Mucosa of rectum (tissue), 2 donors: ENCODE data around the gene ADAMTS17.

ENCODE experiments used
- H3K27ac ChIP-seq, 2 donors: one replicate each; pipeline ENCODE4 v1.7.0; 2013; ENCODE audit warnings: inconsistent platforms in 2 of 2, low read depth in 2 of 2, low read length in 2 of 2
- H3K27me3 ChIP-seq, 2 donors: one replicate each; pipeline ENCODE4 v1.7.0; 2013; ENCODE audit warnings: low read length in 2 of 2; ENCODE audit not compliant: control insufficient read depth in 2 of 2, insufficient read depth in 2 of 2
- H3K36me3 ChIP-seq, 2 donors: one replicate each; pipeline ENCODE4 v1.7.0; 2013; ENCODE audit warnings: low read length in 2 of 2; ENCODE audit not compliant: control insufficient read depth in 2 of 2, insufficient read depth in 2 of 2
- H3K4me1 ChIP-seq, 2 donors: one replicate each; pipeline ENCODE4 v1.7.0; 2013; ENCODE audit warnings: low read length in 2 of 2, mild to moderate bottlenecking in 1 of 2; ENCODE audit not compliant: control insufficient read depth in 2 of 2, insufficient read depth in 2 of 2
- H3K4me3 ChIP-seq, 2 donors: one replicate each; pipeline ENCODE4 v1.7.0; 2013; ENCODE audit warnings: low read length in 2 of 2
- H3K9ac ChIP-seq, 2 donors: one replicate each; pipeline ENCODE4 v1.7.0; 2013; ENCODE audit warnings: low read length in 2 of 2, low read depth in 1 of 2, mild to moderate bottlenecking in 1 of 2
- H3K9me3 ChIP-seq, 2 donors: one replicate each; pipeline ENCODE4 v1.7.0; 2013; ENCODE audit warnings: low read length in 2 of 2; ENCODE audit not compliant: control insufficient read depth in 2 of 2
- donor health status: healthy.
- donor health status: Normal muscosa, but diverticular disease.

The ADAMTS17 gene

DNA sequence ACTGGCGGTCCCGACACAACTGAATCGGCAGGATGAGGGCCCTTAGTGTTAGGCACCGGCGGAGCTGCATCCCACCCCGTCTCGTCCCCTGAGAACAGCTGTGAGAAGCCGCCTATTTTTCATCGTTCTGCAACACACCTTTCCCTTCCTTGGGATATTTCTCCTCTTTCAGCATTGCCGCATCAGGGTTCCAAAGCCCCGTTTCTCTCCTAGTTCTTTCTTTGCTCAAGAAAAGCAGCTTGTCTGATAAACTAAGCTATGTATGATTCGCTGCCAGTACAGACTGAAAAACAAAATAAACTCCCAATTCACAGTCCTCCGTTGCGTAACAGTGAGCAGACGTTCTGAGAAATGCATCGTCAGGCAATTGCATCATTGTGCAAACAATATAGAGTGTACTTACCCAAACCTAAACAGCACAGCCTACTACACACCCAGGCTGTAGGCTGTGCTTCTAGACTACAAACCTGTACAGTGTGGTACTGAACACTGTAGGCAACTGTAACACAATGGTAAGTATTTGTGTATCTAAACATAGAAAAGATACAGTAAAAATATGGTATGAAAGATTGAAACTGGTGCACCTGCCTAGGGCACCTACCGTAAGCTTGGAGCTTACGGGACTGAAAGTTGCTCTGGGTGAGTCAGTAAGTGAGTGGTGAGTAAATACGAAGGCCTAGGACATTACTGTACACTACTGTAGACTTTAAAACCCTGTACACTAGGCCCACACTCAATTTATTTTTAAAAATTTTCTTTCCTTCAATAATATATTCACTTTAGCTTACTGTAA, 8.9 kb upstream of the ADAMTS17 start:
- Histone ChIP-seq H3K36me3 (no peaks in the 10 kb centered on the region), H3K27ac (peak overlapping the region; percentile 73 to 89), H3K4me1 (peaks cover 2 to 5% of the 10 kb centered on the region in 2 donors)

DNA sequence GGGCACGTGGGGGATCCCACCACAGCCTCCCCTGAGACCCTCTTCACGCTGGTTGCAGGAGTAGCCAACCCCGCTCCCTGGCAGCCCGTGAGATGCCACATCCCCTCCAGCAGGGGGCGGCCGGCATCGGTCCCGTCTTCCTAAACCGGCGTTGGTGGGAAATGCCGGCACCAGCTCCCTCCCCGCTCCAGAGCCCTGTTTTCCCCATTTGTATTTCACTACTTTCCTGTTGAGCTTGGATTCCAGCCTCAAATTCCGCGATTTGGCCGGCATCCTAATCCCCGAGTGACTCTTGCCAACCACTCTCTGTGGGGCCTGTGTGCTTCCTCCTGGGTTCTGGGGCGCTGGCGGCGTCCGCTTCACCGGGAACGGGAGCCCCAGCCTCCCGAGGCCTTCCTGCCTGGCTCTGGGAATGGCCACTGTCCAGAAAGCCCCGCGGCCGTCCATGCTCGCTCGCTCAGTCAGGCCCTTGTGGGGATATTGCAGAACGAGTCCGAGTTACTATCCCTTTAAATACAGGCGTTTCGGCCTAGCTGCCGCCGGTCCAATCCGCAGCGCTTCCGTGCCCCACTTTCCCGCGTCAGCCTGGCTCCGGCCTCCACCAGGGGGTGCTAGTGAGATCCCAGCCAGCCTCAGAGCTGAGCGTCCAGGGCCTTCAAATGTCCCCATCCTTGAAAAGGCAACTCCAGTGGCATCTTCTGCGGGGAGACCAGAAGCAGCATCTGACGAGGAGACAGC, 8.1 kb upstream of the ADAMTS17 start:
- Histone ChIP-seq H3K27me3 (no peaks in the 10 kb centered on the region), H3K4me3 (peak overlapping the region; percentile 66 to 89), H3K9ac (peak overlapping the region; percentile 84 to 92), H3K9me3 (no peaks in the 10 kb centered on the region), H3K36me3 (no peaks in the 10 kb centered on the region), H3K27ac (peak overlapping the region; percentile 73 to 89), H3K4me1 (peaks cover 2 to 5% of the 10 kb centered on the region in 2 donors)

More for the DNA sequence above, 8.9 kb upstream of the ADAMTS17 start:
- peak overlapping the region; percentile 66 to 89 for H3K4me3 ChIP-seq
- H3K9me3 ChIP-seq: no peaks in the 10 kb centered on the region
- peaks cover 0 to 3% of the 10 kb centered on the region in 2 donors for H3K27me3 ChIP-seq
- H3K9ac ChIP-seq: peak overlapping the region; percentile 84 to 92

DNA sequence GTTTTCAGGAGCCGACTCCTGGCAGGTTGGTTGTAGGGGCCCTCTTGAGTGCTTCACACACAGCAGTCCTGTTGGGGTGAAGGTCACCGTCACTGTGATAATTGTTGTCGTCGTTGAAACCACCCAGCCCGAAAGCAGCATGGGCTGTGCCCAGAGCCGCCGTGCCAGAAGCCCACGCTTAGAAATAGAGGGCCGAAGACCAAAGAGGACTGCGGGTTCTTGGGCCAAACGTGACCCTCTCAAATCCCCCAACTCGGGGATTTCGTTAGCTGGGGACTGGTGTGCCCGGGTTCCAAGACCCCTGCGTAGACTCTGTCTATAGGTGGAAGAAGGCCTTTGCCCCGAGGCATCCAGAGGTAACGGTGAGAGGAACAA, 7.5 kb upstream of the ADAMTS17 start:
- Histone ChIP-seq H3K4me3 (peak overlapping the region; percentile 66 to 89), H3K36me3 (no peaks in the 10 kb centered on the region), H3K4me1 (peaks cover 2 to 5% of the 10 kb centered on the region in 2 donors), H3K27me3 (no peaks in the 10 kb centered on the region), H3K9me3 (no peaks in the 10 kb centered on the region), H3K27ac (peak overlapping the region; percentile 73 to 89), H3K9ac (peak overlapping the region; percentile 84 to 92)

DNA sequence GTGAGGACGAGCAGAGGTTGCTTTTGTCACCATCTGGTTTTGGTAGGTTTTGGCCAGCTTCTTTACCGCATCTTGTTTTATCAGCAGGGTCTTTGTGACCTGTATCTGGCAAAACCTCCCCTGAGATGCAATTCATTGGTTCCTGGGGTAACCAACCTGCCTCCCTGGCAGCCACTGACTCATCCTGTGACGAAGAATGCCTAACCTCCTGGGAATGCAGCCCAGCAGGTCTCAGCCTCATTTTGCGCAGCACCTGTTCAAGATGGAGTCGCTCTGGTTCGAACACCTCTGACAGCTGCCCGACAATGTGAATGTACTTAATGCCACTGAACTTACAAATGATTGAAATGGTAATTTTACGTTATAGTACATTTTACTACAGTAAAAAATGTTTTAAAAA, 6.8 kb upstream of the ADAMTS17 start:
- H3K4me3 ChIP-seq: no peak overlapping the region
- no peak overlapping the region for H3K27ac ChIP-seq
- no peaks in the 10 kb centered on the region for H3K27me3 ChIP-seq
- H3K4me1 ChIP-seq: peaks cover 2 to 5% of the 10 kb centered on the region in 2 donors
- H3K36me3 ChIP-seq: no peaks in the 10 kb centered on the region
- H3K9ac ChIP-seq: no peak overlapping the region
- no peaks in the 10 kb centered on the region for H3K9me3 ChIP-seq

DNA sequence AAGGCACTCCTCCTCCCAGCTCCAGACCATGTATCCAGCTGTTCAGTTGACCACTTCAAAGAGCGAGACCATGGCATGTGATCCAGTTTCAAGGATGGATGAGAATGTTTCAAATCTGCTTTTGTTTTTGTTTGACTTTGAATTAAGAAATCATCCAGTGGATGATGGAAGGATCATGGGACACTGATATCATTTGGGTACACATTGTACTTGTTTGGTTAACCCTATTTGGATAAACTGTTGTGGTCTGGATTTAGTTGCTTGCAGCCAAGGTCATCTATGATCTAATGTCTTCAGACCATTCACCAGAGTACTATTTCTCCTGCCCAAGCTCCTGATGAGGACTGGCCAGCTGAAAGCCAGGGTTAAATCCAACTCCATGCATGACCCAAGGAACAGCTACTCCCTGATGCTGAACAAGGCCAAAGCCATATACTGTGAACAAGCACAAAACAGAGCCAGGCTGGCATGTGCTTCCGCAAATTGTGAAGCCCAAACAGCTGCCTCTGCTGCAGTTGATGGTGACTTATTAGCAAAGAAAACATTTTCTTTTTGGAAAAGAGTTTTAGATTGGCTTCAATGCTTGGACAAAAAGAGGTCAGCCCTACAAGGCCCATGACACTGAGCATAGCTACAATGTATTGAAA, 5.2 kb upstream of the ADAMTS17 start:
- Histone ChIP-seq H3K9ac (no peak overlapping the region), H3K9me3 (no peaks in the 10 kb centered on the region), H3K4me3 (no peak overlapping the region), H3K27me3 (peaks cover 0 to 3% of the 10 kb centered on the region in 2 donors), H3K36me3 (no peaks in the 10 kb centered on the region), H3K27ac (no peak overlapping the region), H3K4me1 (peaks cover 2 to 5% of the 10 kb centered on the region in 2 donors)

DNA sequence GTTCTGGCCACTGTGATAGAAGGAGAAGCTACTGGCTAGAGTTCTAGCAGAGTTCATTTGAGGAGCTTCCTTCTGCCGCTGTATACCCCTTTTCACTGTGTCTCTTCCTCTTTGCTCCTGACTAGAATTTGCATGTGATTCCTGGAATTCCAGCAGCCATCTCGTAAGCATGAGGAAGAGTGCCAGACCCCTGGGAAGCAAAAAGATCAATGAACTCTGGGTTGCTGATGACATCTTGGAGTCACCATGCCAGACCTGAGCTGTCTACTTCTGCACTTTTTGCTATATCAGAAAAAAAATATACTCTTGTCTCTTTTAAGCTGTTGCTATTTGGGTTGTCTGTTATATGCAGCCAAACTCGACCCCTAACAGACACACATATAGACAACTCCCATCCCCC, 3.7 kb upstream of the ADAMTS17 start:
- Histone ChIP-seq H3K36me3 (no peaks in the 10 kb centered on the region), H3K9me3 (no peaks in the 10 kb centered on the region), H3K27ac (no peak overlapping the region), H3K4me3 (no peak overlapping the region), H3K9ac (no peak overlapping the region), H3K4me1 (peaks cover 2 to 3% of the 10 kb centered on the region in 2 donors), H3K27me3 (peaks cover 0 to 3% of the 10 kb centered on the region in 2 donors)

DNA sequence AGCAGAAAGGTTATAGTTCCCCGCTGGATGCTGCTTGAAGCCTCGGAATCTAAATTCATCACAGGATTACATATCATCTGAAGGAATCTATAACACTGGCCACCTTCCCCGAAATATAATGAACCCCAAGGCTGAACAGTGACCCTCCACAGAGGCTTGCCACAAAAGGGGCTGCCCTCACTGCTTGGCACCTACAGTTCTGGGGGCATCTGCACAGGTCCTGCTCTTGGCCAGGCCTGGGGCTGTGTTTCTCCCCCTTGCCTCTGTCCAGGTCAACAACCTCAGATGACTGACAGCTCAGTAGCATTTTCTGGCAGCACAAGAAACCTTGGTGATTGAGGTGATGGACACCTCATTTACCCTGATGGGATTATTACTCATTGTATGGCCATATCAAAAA, 1.5 kb upstream of the ADAMTS17 start:
- H3K4me3 ChIP-seq: no peak overlapping the region
- no peaks in the 10 kb centered on the region for H3K9me3 ChIP-seq
- H3K4me1 ChIP-seq: no peaks in the 10 kb centered on the region
- H3K27me3 ChIP-seq: peaks cover 0 to 6% of the 10 kb centered on the region in 2 donors
- no peak overlapping the region for H3K9ac ChIP-seq
- no peaks in the 10 kb centered on the region for H3K36me3 ChIP-seq
- no peak overlapping the region for H3K27ac ChIP-seq

DNA sequence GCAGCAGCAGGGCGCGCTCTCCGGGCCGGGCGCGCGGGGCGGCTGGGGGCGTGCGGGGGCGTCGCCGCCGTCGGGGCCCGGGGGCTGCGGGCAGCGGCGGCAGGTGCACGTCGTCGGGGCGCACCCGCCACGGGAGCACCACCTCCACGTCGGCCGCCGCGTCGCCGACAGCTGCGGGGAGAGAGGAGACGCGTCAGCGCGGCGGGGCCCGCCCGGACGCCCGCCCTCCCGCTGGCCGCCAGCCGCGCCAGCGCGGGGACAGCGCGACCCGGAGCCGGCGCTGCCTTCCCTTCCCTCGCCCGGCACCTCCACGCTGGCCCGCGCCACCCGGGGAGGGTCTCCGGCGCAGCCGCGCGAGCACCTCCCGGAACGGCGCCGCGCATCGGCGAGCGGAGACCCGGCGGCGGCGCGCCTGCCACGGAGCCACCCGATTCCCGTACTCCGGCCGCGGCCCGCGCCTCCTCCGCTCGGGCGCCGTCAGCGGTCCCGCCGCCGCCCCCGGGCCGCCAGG, 481 bp downstream of the ADAMTS17 start:
- peak overlapping the region; percentile 38 to 60 for H3K9ac ChIP-seq
- H3K9me3 ChIP-seq: no peaks in the 10 kb centered on the region
- no peaks in the 10 kb centered on the region for H3K36me3 ChIP-seq
- H3K27me3 ChIP-seq: peaks cover 0 to 6% of the 10 kb centered on the region in 2 donors
- peak overlapping the region; percentile 53 to 64 for H3K27ac ChIP-seq
- H3K4me1 ChIP-seq: no peaks in the 10 kb centered on the region
- peak overlapping the region; percentile 72 to 84 for H3K4me3 ChIP-seq

DNA sequence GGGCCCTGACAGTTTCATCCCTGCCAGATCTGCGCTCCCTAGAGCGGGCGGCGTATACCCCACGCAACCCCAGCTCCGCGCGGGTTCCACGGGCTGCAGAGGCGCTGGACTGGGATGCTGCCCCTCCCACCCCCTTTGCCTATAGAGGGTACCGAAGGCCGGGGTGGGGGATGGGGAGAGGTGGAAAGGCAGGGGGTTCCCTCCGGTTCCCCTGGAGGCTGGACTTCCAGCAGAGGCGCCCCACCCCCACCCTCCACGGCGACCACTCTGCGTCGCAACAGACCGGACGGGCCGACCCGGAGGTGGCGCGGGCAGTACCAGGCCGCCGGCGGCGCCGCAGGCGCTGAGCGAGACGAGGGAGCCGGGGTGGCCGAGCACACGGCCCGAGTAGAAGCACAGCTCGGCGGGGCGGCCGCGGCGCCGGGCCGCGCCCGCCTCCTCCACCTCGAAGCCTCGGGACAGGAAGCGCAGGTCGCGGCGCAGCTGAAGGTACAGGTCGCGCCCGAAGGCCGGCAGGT, 995 bp downstream of the ADAMTS17 start:
- H3K4me3 ChIP-seq: peak overlapping the region; percentile 7 to 8
- no peaks in the 10 kb centered on the region for H3K4me1 ChIP-seq
- no peaks in the 10 kb centered on the region for H3K36me3 ChIP-seq
- H3K9ac ChIP-seq: no peak overlapping the region
- peaks cover 0 to 6% of the 10 kb centered on the region in 2 donors for H3K27me3 ChIP-seq
- H3K9me3 ChIP-seq: no peaks in the 10 kb centered on the region
- H3K27ac ChIP-seq: no peak overlapping the region
